NCI-H2107 (cell line): Measurements from ENCODE around the gene NCAPH2.
A peak's percentile ranks its signal among the peaks of the same experiment; 100 is the strongest.
"Not testable (repeated sequence)": the region's sequence is repeated elsewhere in the genome, so short reads cannot be mapped to it uniquely, and the experiment has no call there.

Experiments used
- DNase-seq: peaks from one replicate; lab custom pipeline; 2025; lab: John Stamatoyannopoulos, UW

NCAPH2 gene

GRCh38 chr22:50519151-50519550, 11.1 kb downstream of the NCAPH2 start:
- no peak for DNase-seq

- not testable (repeated sequence) for DNase-seq
Measured at GRCh38 chr22:50520184-50520583, 12.2 kb downstream of the NCAPH2 start.

- DNase-seq, result no peak
Measured at GRCh38 chr22:50520826-50521453, 12.9 kb downstream of the NCAPH2 start.

- no peak for DNase-seq
Measured at GRCh38 chr22:50521710-50522109, 13.7 kb downstream of the NCAPH2 start.

- DNase-seq, result no peak
Measured at GRCh38 chr22:50522208-50522805, 14.3 kb downstream of the NCAPH2 start.

- DNase-seq, result no peak
Measured at GRCh38 chr22:50522806-50523438, 14.9 kb downstream of the NCAPH2 start.

- DNase-seq, result no peak
Measured at GRCh38 chr22:50523458-50523805, 15.4 kb downstream of the NCAPH2 start.

- no peak for DNase-seq
Measured at GRCh38 chr22:50523806-50524675, 16.0 kb downstream of the NCAPH2 start.

GRCh38 chr22:50524676-50525103, 16.7 kb downstream of the NCAPH2 start:
- no peak for DNase-seq

- DNase-seq, result peak; percentile 82
Measured at GRCh38 chr22:50525104-50525857, 17.3 kb downstream of the NCAPH2 start, which contains the start of gene SCO2. TSS of gene SCO2 (minus strand) at chr22:50525598. CDS start at chr22:50524411, 1,187 bp downstream.

GRCh38 chr22:50525858-50526107, 17.8 kb downstream of the NCAPH2 start:
- no peak for DNase-seq

GRCh38 chr22:50526108-50526833, 18.2 kb downstream of the NCAPH2 start:
- DNase-seq, result peak; percentile 41

GRCh38 chr22:50526834-50527801, 19.1 kb downstream of the NCAPH2 start:
- DNase-seq, result no peak

- no peak for DNase-seq
Measured at GRCh38 chr22:50527921-50528681, 20.1 kb downstream of the NCAPH2 start.

- no peak for DNase-seq
Measured at GRCh38 chr22:50528682-50529415, 20.8 kb downstream of the NCAPH2 start.

- DNase-seq, result no peak
Measured at GRCh38 chr22:50529416-50529896, 21.4 kb downstream of the NCAPH2 start.

GRCh38 chr22:50529897-50530579, 22.0 kb downstream of the NCAPH2 start, which contains the start of gene TYMP:
TSS of gene TYMP (minus strand) at chr22:50530012. CDS start at chr22:50529709, 303 bp downstream.
- no peak for DNase-seq

GRCh38 chr22:50530580-50530876, 22.5 kb downstream of the NCAPH2 start:
- DNase-seq, result no peak
